ENCODE results near the gene IFI6. TPM values are rescaled to one million over a fixed set of nuclear protein-coding genes. Genes with fewer than 3 reads are reported as not detected.

IFI6 gene
- total and polyA plus RNA-seq, 2 of the 8 experiments (the other 6 are each of a cell fraction or from before 2014, with no cell fraction given): 6.1 to 13.2 TPM

GRCh38 chr1:27652111-27652864 is 19.7 kb downstream of the IFI6 start (continued):
- TF ChIP-seq RXRA (IDR thresholded peaks at IDR 0.05; ENCODE audit: insufficient read depth, low read depth, low read length) (no peak), NRF1 (IDR thresholded peaks at IDR 0.05; ENCODE audit: low read depth, low read length) (no peak), SP1 (IDR thresholded peaks at IDR 0.05; ENCODE audit: low read depth, low read length) (no peak), SUZ12 (IDR thresholded peaks at IDR 0.05; ENCODE audit: low read length) (no peak), GABPA (IDR thresholded peaks at IDR 0.05; ENCODE audit: borderline replicate concordance, insufficient read depth, low read length) (no peak), POLR2A (IDR thresholded peaks at IDR 0.05; ENCODE audit: control extremely low read depth in 1 of 2, low read depth in 2 of 2, low read length in 2 of 2) (no peak), GTF2F1 (IDR thresholded peaks at IDR 0.05; ENCODE audit: borderline replicate concordance, low read depth, low read length) (no peak), EGR1 (IDR thresholded peaks at IDR 0.05; ENCODE audit: borderline replicate concordance, low read depth, low read length) (no peak)

All from H1 (cell line).